Measurements from ENCODE around the gene MNX1. TPM values are rescaled to one million over a fixed set of nuclear protein-coding genes. Genes with fewer than 3 reads are reported as not detected.

Gene MNX1
- polyA plus RNA-seq, 1 experiment, result not detected

DNA sequence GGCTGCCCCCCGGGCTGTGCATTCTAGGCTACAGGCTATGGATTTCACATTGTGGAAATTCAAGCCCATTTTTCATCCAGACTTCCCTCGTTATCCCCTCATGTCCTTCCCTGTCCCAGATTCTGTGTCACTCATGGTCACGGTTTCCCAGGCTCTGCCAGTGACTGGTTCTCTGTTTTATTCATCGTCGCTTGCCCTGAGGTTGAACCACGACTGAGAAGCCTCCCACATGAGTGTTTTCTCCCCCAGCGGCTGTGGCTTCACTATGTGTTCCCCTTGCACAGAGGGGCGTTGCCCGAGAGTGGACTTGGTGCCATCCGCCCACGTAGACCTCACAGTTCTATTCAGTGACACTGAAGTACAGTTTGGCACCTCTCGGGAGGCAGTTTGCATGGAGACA lies 47.0 kb downstream of the MNX1 start:
- Histone ChIP-seq H3K27ac (ENCODE audit: low read depth, low read length) (no peak overlapping the region), H3K4me3 (ENCODE audit: low read depth, low read length) (no peak overlapping the region), H3K27me3 (ENCODE audit: control insufficient read depth, insufficient read depth, low read length) (no peaks in the 10 kb centered on the region), H3K9me3 (ENCODE audit: control insufficient read depth, insufficient read depth, low read length) (no peaks in the 10 kb centered on the region)
- ChIA-PET POLR2A (no interaction called here), CTCF (no interaction called here)
- TF ChIP-seq, protein P1, sequence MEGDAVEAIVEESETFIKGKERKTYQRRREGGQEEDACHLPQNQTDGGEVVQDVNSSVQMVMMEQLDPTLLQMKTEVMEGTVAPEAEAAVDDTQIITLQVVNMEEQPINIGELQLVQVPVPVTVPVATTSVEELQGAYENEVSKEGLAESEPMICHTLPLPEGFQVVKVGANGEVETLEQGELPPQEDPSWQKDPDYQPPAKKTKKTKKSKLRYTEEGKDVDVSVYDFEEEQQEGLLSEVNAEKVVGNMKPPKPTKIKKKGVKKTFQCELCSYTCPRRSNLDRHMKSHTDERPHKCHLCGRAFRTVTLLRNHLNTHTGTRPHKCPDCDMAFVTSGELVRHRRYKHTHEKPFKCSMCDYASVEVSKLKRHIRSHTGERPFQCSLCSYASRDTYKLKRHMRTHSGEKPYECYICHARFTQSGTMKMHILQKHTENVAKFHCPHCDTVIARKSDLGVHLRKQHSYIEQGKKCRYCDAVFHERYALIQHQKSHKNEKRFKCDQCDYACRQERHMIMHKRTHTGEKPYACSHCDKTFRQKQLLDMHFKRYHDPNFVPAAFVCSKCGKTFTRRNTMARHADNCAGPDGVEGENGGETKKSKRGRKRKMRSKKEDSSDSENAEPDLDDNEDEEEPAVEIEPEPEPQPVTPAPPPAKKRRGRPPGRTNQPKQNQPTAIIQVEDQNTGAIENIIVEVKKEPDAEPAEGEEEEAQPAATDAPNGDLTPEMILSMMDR (IDR thresholded peaks at IDR 0.05; ENCODE audit: low read depth, low read length), result no peak
- DNase-seq (ENCODE audit: low read depth, low spot score), result no peak

DNA sequence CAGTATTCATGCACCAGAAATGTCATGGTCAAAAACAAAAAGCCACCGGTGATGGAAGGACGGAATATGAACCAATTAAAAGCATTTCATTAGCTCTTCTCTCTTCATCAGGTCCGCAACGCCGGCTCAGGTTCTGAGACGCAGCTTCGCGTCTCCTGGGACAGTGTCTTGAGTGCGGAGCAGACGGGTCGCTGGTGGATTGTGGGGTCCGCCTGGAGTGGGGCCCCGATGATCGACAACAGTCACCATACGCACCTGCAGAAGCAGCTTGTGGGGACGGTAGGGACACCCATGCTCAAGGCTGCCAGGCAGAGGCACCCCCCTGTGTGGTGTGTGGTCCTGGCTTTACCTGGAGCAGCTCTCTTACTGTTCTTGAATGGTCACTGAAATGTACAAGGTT lies 47.6 kb downstream of the MNX1 start:
- H3K4me3 ChIP-seq (ENCODE audit: low read depth, low read length), result no peak overlapping the region
- H3K27ac ChIP-seq (ENCODE audit: low read depth, low read length), result no peak overlapping the region
- TF ChIP-seq, protein P1 (IDR thresholded peaks at IDR 0.05; ENCODE audit: low read depth, low read length), result no peak
- no peaks in the 10 kb centered on the region for H3K9me3 ChIP-seq (ENCODE audit: control insufficient read depth, insufficient read depth, low read length)
- CTCF ChIA-PET, result no interaction called here
- no peak for DNase-seq (ENCODE audit: low read depth, low spot score)
- POLR2A ChIA-PET, result no interaction called here
- no peaks in the 10 kb centered on the region for H3K27me3 ChIP-seq (ENCODE audit: control insufficient read depth, insufficient read depth, low read length)

DNA sequence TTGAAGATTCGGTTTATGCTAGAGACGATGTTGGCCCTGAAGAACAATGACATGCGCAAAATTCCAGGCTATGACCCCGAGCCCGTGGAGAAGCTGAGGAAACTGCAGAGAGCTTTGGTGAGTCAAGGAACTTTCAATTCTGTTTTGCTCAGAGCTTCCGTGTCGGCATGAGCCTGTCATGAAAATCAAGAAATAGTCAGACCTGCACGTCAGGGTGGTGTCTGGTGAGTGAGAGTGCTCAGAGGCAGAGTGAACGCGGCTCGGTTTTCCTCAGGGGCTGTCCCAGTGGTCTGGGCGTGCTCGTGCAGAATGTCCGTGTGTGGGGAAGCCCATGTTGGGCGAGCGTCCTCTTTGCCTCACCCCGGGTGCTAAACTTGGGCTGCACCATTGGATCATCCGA lies 48.3 kb downstream of the MNX1 start:
- no peak overlapping the region for H3K4me3 ChIP-seq (ENCODE audit: low read depth, low read length)
- POLR2A ChIA-PET, result no interaction called here
- TF ChIP-seq, protein P1 (IDR thresholded peaks at IDR 0.05; ENCODE audit: low read depth, low read length), result no peak
- H3K27ac ChIP-seq (ENCODE audit: low read depth, low read length), result no peak overlapping the region
- CTCF ChIA-PET, result no interaction called here
- H3K9me3 ChIP-seq (ENCODE audit: control insufficient read depth, insufficient read depth, low read length), result no peaks in the 10 kb centered on the region
- no peak for DNase-seq (ENCODE audit: low read depth, low spot score)
- H3K27me3 ChIP-seq (ENCODE audit: control insufficient read depth, insufficient read depth, low read length), result no peaks in the 10 kb centered on the region

DNA sequence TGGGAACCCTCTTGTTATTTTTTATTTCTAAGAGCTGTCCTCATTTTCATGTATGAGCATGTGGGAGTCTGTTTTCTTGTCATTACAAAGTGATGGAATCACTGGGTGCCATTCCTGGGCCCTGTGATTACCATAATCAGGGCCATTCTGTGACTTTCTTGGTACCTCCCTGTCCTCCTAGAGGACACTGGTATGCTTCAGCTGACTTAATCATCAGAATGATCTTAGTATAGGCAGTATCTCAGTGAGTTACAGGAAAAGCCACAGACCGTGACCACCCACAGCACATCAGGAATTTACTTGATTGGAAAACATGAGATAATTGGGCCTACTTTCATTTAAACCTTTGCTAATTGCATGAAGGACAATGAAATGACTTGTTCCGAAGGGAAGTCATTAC lies 53.7 kb downstream of the MNX1 start:
- TF ChIP-seq, protein P1 (IDR thresholded peaks at IDR 0.05; ENCODE audit: low read depth, low read length), result no peak
- no peaks in the 10 kb centered on the region for H3K27me3 ChIP-seq (ENCODE audit: control insufficient read depth, insufficient read depth, low read length)
- no peak overlapping the region for H3K4me3 ChIP-seq (ENCODE audit: low read depth, low read length)
- H3K27ac ChIP-seq (ENCODE audit: low read depth, low read length), result no peak overlapping the region
- H3K9me3 ChIP-seq (ENCODE audit: control insufficient read depth, insufficient read depth, low read length), result no peaks in the 10 kb centered on the region
- ChIA-PET POLR2A (no interaction called here), CTCF (interaction anchor here (0.7 to 1.4 kb wide), 2 partner anchors 13 to 183 kb away, joined by 3 to 4 read pairs; no protein-coding TSS in a partner anchor)
- no peak for DNase-seq (ENCODE audit: low read depth, low spot score)

DNA sequence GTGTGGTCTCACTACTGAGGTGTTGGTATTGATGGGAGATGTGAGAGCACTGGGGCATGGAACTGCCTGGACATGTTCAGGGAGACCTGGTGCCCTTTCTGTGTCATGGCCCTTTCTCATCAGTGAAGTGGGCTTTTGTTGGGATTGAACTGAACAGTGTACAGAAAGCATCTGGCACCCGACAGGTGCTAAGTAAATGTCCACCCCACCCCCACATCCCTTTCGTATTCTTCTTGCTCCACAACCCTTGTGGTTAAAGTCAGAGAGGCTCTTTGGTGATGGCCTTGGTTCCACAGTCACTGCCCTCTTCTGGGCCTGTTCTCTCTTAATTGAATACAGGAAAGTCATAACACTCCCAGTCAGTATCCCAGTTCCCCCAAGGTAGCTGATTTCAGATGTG lies 55.5 kb downstream of the MNX1 start:
- H3K9me3 ChIP-seq (ENCODE audit: control insufficient read depth, insufficient read depth, low read length), result no peaks in the 10 kb centered on the region
- CTCF ChIA-PET, result interaction anchor here (0.6 to 1.2 kb wide), 3 partner anchors 15 to 294 kb away, joined by 3 to 9 read pairs (median 6); no protein-coding TSS in a partner anchor

More for the DNA sequence above, 55.5 kb downstream of the MNX1 start:
- Histone ChIP-seq H3K27me3 (ENCODE audit: control insufficient read depth, insufficient read depth, low read length) (no peaks in the 10 kb centered on the region), H3K27ac (ENCODE audit: low read depth, low read length) (no peak overlapping the region), H3K4me3 (ENCODE audit: low read depth, low read length) (no peak overlapping the region)
- POLR2A ChIA-PET, result no interaction called here
- TF ChIP-seq, protein P1 (IDR thresholded peaks at IDR 0.05; ENCODE audit: low read depth, low read length), result no peak
- DNase-seq (ENCODE audit: low read depth, low spot score), result no peak

Other genes with a start within 250 kb of the MNX1 start
- 17.9 and 20.8 TPM in 2 replicates for gene LMBR1, start 117.5 kb downstream of the MNX1 start, polyA plus RNA-seq (2011; rRNA removed)
- gene NOM1, start 61.0 kb downstream of the MNX1 start, polyA plus RNA-seq (2011; rRNA removed), result 10.3 and 10.4 TPM in 2 replicates
- gene UBE3C, start 128.3 kb upstream of the MNX1 start, polyA plus RNA-seq (2011; rRNA removed), result 60.6 and 71.2 TPM in 2 replicates